T-cell (primary cell): ENCODE measurements around the gene LIPH. TPM values are rescaled to one million over a fixed set of nuclear protein-coding genes. Genes with fewer than 3 reads are reported as not detected.

Source experiments
- ATAC-seq, 4 experiments: fragments of 200-7000 bp in 3 of 4; fragments of 150-1000 bp in 1 of 4; cut with Tn5 transposase; replicated peaks in 1 of 4; 1 replicate in 3 of 4; 2 replicates in 1 of 4; pipeline ENCODE4 v1.10.0; 2021; ENCODE audit warnings: moderate library complexity in 3 of 4, mild to moderate bottlenecking in 2 of 4, moderate number of reproducible peaks in 1 of 4
- CTCF ChIA-PET, 2 donors: fragments of 300-600 bp; sonication (Branson Sonifier 250); formaldehyde crosslinking; loops; one replicate each; lab custom pipeline; 2022; ENCODE audit warnings: antibody characterized with exemption in 2 of 2; lab: Charles Lee
- POLR2A ChIA-PET, 2 donors: fragments of 300-600 bp; sonication (Branson Sonifier 250); formaldehyde crosslinking; loops; one replicate each; lab custom pipeline; 2022; ENCODE audit warnings: antibody characterized with exemption in 2 of 2; lab: Charles Lee
- DNase-seq, 35 experiments: peaks; one replicate each; pipeline versions ENCODE4 v3.0.0 to v3.0.0-alpha.2; 2013 to 2023
- H3K27ac ChIP-seq: one replicate; pipeline ENCODE4 v1.5.1; 2013; ENCODE audit warnings: low read length
- H3K27me3 ChIP-seq, 2 experiments: replicated peaks in 1 of 2; 1 replicate in 1 of 2; 2 replicates in 1 of 2; pipeline versions ENCODE4 v1.6.1 to v1.7.0; 2013; ENCODE audit warnings: low read length in 1 of 2, mixed read lengths in 1 of 2; ENCODE audit not compliant: control insufficient read depth in 2 of 2, insufficient read depth in 2 of 2; ENCODE audit errors: extremely low read depth in 1 of 2
- H3K36me3 ChIP-seq, 2 donors: 1 replicate in 1 of 2; 2 replicates in 1 of 2; pipeline versions ENCODE4 v1.6.1 to v1.7.0; 2013; ENCODE audit warnings: low read length in 1 of 2; ENCODE audit not compliant: control insufficient read depth in 2 of 2, insufficient read depth in 1 of 2; ENCODE audit errors: extremely low read depth in 1 of 2
- H3K4me1 ChIP-seq, 2 experiments: 1 replicate in 1 of 2; 2 replicates in 1 of 2; pipeline versions ENCODE4 v1.6.1 to v1.7.0; 2013; ENCODE audit warnings: low read length in 2 of 2, mixed read lengths in 1 of 2; ENCODE audit not compliant: insufficient read depth in 2 of 2, control insufficient read depth in 1 of 2; ENCODE audit errors: extremely low read depth in 1 of 2
- H3K4me3 ChIP-seq, 2 donors: 1 replicate in 1 of 2; 2 replicates in 1 of 2; pipeline versions ENCODE4 v1.5.1 to v1.7.0; 2013; ENCODE audit warnings: mild to moderate bottlenecking in 2 of 2, low read length in 1 of 2, moderate library complexity in 1 of 2; ENCODE audit not compliant: control insufficient read depth in 1 of 2; ENCODE audit errors: extremely low read depth in 1 of 2
- H3K9me3 ChIP-seq: 2 replicates; pipeline ENCODE4 v1.7.0; 2013
- H3K27ac Mint-ChIP-seq, 2 donors: one replicate each; pipeline ENCODE4 v1.8.0; 2020 to 2021; ENCODE audit warnings: mild to moderate bottlenecking in 2 of 2, mixed read lengths in 2 of 2
- H3K27me3 Mint-ChIP-seq, 2 donors: one replicate each; pipeline ENCODE4 v1.8.0; 2021 to 2022; ENCODE audit warnings: mixed read lengths in 2 of 2
- H3K36me3 Mint-ChIP-seq: one replicate; pipeline ENCODE4 v1.8.0; 2021; ENCODE audit warnings: mixed read lengths
- H3K4me1 Mint-ChIP-seq, 3 donors: one replicate each; pipeline ENCODE4 v1.8.0; 2020 to 2022; ENCODE audit warnings: mixed read lengths in 3 of 3, mild to moderate bottlenecking in 1 of 3
- H3K4me3 Mint-ChIP-seq, 3 donors: one replicate each; pipeline ENCODE4 v1.8.0; 2020 to 2022; ENCODE audit warnings: mild to moderate bottlenecking in 3 of 3, mixed read lengths in 3 of 3, moderate library complexity in 3 of 3
- H3K9me3 Mint-ChIP-seq, 3 donors: one replicate each; pipeline ENCODE4 v1.8.0; 2020 to 2022; ENCODE audit warnings: mixed read lengths in 3 of 3
- WGBS: methylation state at CpG from one replicate; pipeline ENCODE4 v1.1.5; 2013; ENCODE audit warnings: missing lambda C conversion rate; ENCODE audit not compliant: insufficient coverage; 5-methylcytosine and 5-hydroxymethylcytosine counted together
- total RNA-seq, 35 experiments: library from RNA in 6 of 35; stranded (reverse) in 6 of 35; fragments of 120-200 nt in 1 of 35; gene quantifications; one replicate each; pipeline versions ENCODE4 v1.2.1 to v1.2.4 and lab custom pipeline; 2013 to 2026

The LIPH gene
- under 1 TPM in 1 of 5 donors, not detected in 4; 0.63 TPM for total RNA-seq
- total RNA-seq (2013) = 0.31 TPM
- 0 to 0.25 (median 0) reads per million in 29 experiments for total RNA-seq (lab: John Stamatoyannopoulos, UW)

- Mint-ChIP-seq H3K36me3 (no peaks in the 10 kb centered on the region), H3K9me3 (no peaks in the 10 kb centered on the region), H3K27me3 (no peaks in the 10 kb centered on the region), H3K4me3 (no peak within 1 kb of the TSS), H3K27ac (no peak within 1 kb of the TSS), H3K4me1 (peaks cover 0 to 6% (median 0%) of the 10 kb centered on the region in 3 donors)
- no peaks in the 10 kb centered on the region for H3K9me3 ChIP-seq
- 45% methylated on average over 2 of the region's 6 CpGs for WGBS
- H3K4me3 ChIP-seq = no peak within 1 kb of the TSS
- CTCF ChIA-PET = interaction anchor here (0.6 kb wide), 3 partner anchors 9 to 136 kb away, joined by 3 to 8 read pairs (median 4); no protein-coding TSS in a partner anchor
- H3K27me3 ChIP-seq = no peaks in the 10 kb centered on the region
- POLR2A ChIA-PET = no interaction called here
- no peak within 1 kb of the TSS for H3K27ac ChIP-seq
- DNase-seq = no peak
- no peaks in the 10 kb centered on the region for H3K36me3 ChIP-seq
- H3K4me1 ChIP-seq = no peaks in the 10 kb centered on the region
- peak in 1 of 4 experiments; percentile 36 for ATAC-seq
These were observed at the start of gene LIPH for GRCh38 chr3:185552358-185552877. TSS of gene LIPH (minus strand) at chr3:185552588. CDS start at chr3:185552471, 117 bp downstream.

GRCh38 chr3:185595526-185595925 lies 43.1 kb upstream of the LIPH start:
- POLR2A ChIA-PET = interaction anchor here in 1 of 2 donors (0.7 to 1.0 kb wide), 2 partner anchors 9 to 824 kb away, joined by 3 to 5 read pairs; no protein-coding TSS in a partner anchor
- no peaks in the 10 kb centered on the region for H3K4me1 ChIP-seq
- H3K27ac ChIP-seq = no peak overlapping the region
- no peaks in the 10 kb centered on the region for H3K27me3 Mint-ChIP-seq
- ATAC-seq (no peak), DNase-seq (no peak)
- CTCF ChIA-PET = interaction anchor here in 1 of 2 donors (1.4 kb wide), 1 partner anchor 9 kb away, joined by 3 read pairs; no protein-coding TSS in a partner anchor
- H3K9me3 Mint-ChIP-seq = no peaks in the 10 kb centered on the region
- H3K36me3 Mint-ChIP-seq = peaks cover 28% of the 10 kb centered on the region
- peaks cover 9 to 43% of the 10 kb centered on the region in 2 donors for H3K36me3 ChIP-seq
- no peaks in the 10 kb centered on the region for H3K27me3 ChIP-seq
- no peaks in the 10 kb centered on the region for H3K9me3 ChIP-seq
- no peak overlapping the region for H3K4me3 ChIP-seq
- no peak overlapping the region for H3K4me3 Mint-ChIP-seq
- peaks cover 0 to 14% (median 14%) of the 10 kb centered on the region in 3 donors for H3K4me1 Mint-ChIP-seq
- no peak overlapping the region for H3K27ac Mint-ChIP-seq
- WGBS = no CpG with 5 or more reads among the region's 4 CpGs

- CTCF ChIA-PET = no interaction called here
These were observed 41.7 kb upstream of the LIPH start for GRCh38 chr3:185594073-185594472.

DNA sequence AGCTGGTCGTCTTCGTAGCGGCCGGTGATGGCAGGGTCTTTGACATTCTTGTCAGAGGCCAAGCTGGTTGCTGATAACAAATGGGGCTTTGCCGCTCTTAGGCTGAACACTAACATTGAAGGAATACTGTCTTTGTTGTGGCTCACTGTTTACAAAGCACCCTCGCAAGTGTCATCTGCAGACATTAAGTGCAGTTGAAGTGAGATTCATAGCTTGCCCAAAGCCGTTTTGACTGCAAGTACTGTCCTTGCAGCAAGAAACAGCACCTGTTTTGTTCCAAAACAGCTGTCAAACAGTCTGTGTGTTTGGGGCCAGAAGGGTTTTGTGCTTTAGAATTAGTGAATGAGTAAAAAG lies 34.3 kb upstream of the LIPH start:
- POLR2A ChIA-PET = interaction anchor here (0.6 to 2.1 kb wide), 9 partner anchors 8 to 984 kb away, joined by 3 to 9 read pairs (median 5); partner anchors contain the start of genes DNAJB11 (in 1 of the 2) and TMEM41A (in 1 of the 2)
- H3K27me3 ChIP-seq = no peaks in the 10 kb centered on the region
- DNase-seq (peak in 1 of 35 experiments; percentile 3), ATAC-seq (no peak)
- no peaks in the 10 kb centered on the region for H3K27me3 Mint-ChIP-seq
- H3K9me3 Mint-ChIP-seq = no peaks in the 10 kb centered on the region
- H3K27ac ChIP-seq = peak overlapping the region; percentile 95
- peak overlapping the region; percentile 72 to 92 for H3K4me3 ChIP-seq
- CTCF ChIA-PET = interaction anchor here in 1 of 2 donors (0.6 to 2.0 kb wide), 8 partner anchors 10 to 88 kb away, joined by 3 to 14 read pairs (median 4); partner anchors contain the start of gene TMEM41A
- whole genome bisulfite sequencing = 3% methylated on average over 6 of the region's 7 CpGs
- peaks cover 10 to 47% of the 10 kb centered on the region in 2 experiments for H3K4me1 ChIP-seq
- no peaks in the 10 kb centered on the region for H3K36me3 Mint-ChIP-seq
- peak overlapping the region; percentile 95 to 96 for H3K27ac Mint-ChIP-seq
- H3K4me1 Mint-ChIP-seq = peaks cover 22 to 41% (median 31%) of the 10 kb centered on the region in 3 donors
- peak overlapping the region; percentile 87 to 92 (median 90) for H3K4me3 Mint-ChIP-seq
- no peaks in the 10 kb centered on the region for H3K9me3 ChIP-seq
- H3K36me3 ChIP-seq = peaks cover 2 to 9% of the 10 kb centered on the region in 2 donors

More at GRCh38 chr3:185594073-185594472, 41.7 kb upstream of the LIPH start:
- H3K27me3 Mint-ChIP-seq = no peaks in the 10 kb centered on the region
- peaks cover 2 to 16% (median 14%) of the 10 kb centered on the region in 3 donors for H3K4me1 Mint-ChIP-seq
- peaks cover 17% of the 10 kb centered on the region for H3K36me3 Mint-ChIP-seq
- Histone ChIP-seq H3K4me1 (no peaks in the 10 kb centered on the region), H3K9me3 (no peaks in the 10 kb centered on the region), H3K27me3 (no peaks in the 10 kb centered on the region), H3K36me3 (peaks cover 9 to 36% of the 10 kb centered on the region in 2 donors), H3K4me3 (no peak overlapping the region), H3K27ac (no peak overlapping the region)
- no peak overlapping the region for H3K4me3 Mint-ChIP-seq
- POLR2A ChIA-PET = interaction anchor here in 1 of 2 donors (0.6 to 0.7 kb wide), 2 partner anchors 14 to 18 kb away, joined by 3 to 4 read pairs; no protein-coding TSS in a partner anchor
- no peaks in the 10 kb centered on the region for H3K9me3 Mint-ChIP-seq
- no peak overlapping the region for H3K27ac Mint-ChIP-seq
- WGBS = 60% methylated on average over 1 of the region's 3 CpGs
- DNase-seq (no peak), ATAC-seq (no peak)

DNA sequence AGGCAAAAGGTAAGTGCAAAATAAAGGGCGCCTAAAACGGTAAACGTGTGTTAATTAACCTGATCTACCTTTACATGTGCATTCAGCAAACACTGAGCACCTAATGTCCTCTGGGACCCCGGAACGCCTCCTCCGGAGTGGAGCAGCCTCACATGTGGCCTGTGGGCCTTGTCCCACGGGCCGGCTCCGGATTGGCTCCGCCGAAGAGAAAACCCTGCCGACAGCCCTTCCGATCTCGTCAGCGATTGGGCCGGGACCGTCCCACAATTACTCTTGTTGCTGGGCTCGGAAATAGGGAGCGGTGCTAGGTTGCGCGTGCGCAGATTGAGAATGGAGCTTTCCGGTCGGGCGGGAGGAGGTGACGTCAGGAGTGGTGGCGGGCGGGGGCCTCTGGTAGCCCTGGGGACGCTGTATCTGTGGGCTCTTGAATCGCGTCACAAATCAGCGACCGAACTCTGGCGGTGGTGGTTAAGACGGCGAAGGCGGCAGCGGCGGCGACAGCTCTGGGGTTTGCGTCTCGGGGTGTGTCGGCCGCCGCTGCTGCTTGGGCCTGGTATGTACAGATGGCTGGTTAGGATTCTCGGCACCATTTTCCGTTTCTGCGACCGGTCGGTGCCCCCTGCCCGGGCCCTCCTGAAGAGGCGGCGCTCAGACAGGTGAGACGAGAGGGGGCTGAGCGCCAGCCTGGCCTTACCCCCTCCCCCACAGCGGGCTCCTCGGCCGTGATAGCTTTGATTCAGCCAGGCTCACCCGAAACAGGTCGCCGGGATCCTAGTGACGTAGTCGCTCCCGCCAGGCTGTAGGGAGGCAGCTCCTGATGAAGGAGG lies 33.7 kb upstream of the LIPH start, which contains the start of gene SENP2:
Gene SENP2 (plus strand): TSS at position 437 of the 827 bp plus-strand sequence. CDS start 119 bp downstream, at position 556.
- H3K27me3 Mint-ChIP-seq = no peaks in the 10 kb centered on the region
- ChIA-PET POLR2A (interaction anchor here (0.6 to 2.1 kb wide), 15 partner anchors 9 to 1430 kb away, joined by 3 to 9 read pairs (median 5); partner anchors contain the start of genes DNAJB11 (in 1 of the 2) and TMEM41A (in 1 of the 2)), CTCF (interaction anchor here (0.6 to 2.0 kb wide), 9 partner anchors 10 to 87 kb away, joined by 3 to 14 read pairs (median 4); partner anchors contain the start of gene TMEM41A (in 1 of the 2))
- Histone ChIP-seq H3K4me1 (peaks cover 10 to 47% of the 10 kb centered on the region in 2 experiments), H3K4me3 (peak within 1 kb of the TSS; percentile 72 to 92), H3K9me3 (no peaks in the 10 kb centered on the region), H3K36me3 (peaks cover 0 to 6% of the 10 kb centered on the region in 2 donors), H3K27ac (peak within 1 kb of the TSS; percentile 95), H3K27me3 (no peaks in the 10 kb centered on the region)
- H3K27ac Mint-ChIP-seq = peak within 1 kb of the TSS; percentile 95 to 96
- H3K36me3 Mint-ChIP-seq = no peaks in the 10 kb centered on the region
- H3K9me3 Mint-ChIP-seq = no peaks in the 10 kb centered on the region
- DNase-seq = peak; percentile 96 to 100 (median 100)
- peak; percentile 93 to 97 (median 94) for ATAC-seq
- 0% methylated on average over 58 of the region's 64 CpGs for WGBS
- H3K4me1 Mint-ChIP-seq = peaks cover 22 to 41% (median 31%) of the 10 kb centered on the region in 3 donors
- peak within 1 kb of the TSS; percentile 87 to 92 (median 90) for H3K4me3 Mint-ChIP-seq
